Measurements from ENCODE around the gene DNAI7. TPM values are rescaled to one million over a fixed set of nuclear protein-coding genes. Genes with fewer than 3 reads are reported as not detected.

The DNAI7 gene
- total RNA-seq, 2 donors from 2014 or later: 1.1 TPM; not detected in 1

DNA sequence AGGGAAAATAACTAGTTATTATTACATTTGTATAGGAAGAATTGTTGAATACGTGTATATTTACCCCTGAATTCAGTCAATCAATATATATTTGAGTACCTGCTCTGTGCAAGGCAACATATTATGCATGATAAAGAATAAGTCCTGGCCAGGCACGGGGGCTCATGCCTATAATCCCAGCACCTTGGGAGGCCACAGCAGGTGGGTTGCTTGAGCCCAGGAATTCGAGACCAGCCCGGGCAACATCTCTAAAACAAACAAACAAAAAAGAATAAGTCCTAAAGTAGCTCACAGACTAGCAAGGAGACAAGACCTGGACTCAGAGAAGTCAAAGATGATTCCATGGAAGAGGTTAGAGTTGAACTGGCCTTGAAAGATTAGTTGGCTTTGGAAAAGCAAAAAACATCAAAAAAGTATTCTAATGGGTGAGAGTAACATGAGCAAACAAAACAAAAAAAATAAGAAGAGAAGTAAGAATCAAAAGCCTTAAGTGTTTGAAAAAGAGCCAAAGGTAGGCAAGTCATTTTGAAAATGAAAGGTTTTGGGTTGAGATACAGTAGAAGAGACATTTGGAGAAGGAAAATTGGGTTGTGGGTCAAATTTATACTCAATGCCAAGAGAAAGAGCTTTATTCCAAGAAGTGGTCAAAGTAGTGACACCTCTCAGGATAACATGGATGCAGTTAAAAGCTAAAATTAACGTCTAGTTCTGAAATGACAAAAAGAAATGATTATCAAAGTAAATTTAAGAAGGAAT, 130.9 kb downstream of the DNAI7 start:
- DNase-seq (ENCODE audit: low spot score): no peak
- intact Hi-C loops (cut with DNase I): no loop called here

- intact Hi-C loops (cut with DNase I): no loop called here
These were observed 136.3 kb downstream of the DNAI7 start for GRCh38 chr12:25058658-25059058.

More at GRCh38 chr12:25058658-25059058, 136.3 kb downstream of the DNAI7 start:
- DNase-seq (ENCODE audit: low spot score): no peak

Other genes with a start within 250 kb of the DNAI7 start
- gene BCAT1, start 246.1 kb downstream of the DNAI7 start, total RNA-seq: 10 to 100 TPM; 44.3 to 45.1 TPM
- gene ETFRF1, start 77 bp upstream of the DNAI7 start, total RNA-seq: 10 to 100 TPM; 21.2 to 26.5 TPM
- gene KRAS, start 55.8 kb upstream of the DNAI7 start, total RNA-seq: 10 to 100 TPM; 22.5 to 35.0 TPM